ENCODE data around the gene CYP19A1.

The CYP19A1 gene

GRCh38 chr15:51198701-51199232 is 139.6 kb downstream of the CYP19A1 start:
- H3K4me1 Mint-ChIP-seq, result no peaks in the 10 kb centered on the region
- no peak overlapping the region for H3K4me3 Mint-ChIP-seq
- no peak for TF ChIP-seq CTCF (IDR thresholded peaks at IDR 0.05; ENCODE audit: unreplicated experiment in 3 of 3)
- H3K27ac Mint-ChIP-seq, result no peak overlapping the region
- no peaks in the 10 kb centered on the region for H3K9me3 Mint-ChIP-seq
- H3K36me3 Mint-ChIP-seq (ENCODE audit: low read depth), result no peaks in the 10 kb centered on the region
- peaks cover 24% of the 10 kb centered on the region for H3K27me3 Mint-ChIP-seq (ENCODE audit: low read depth)

- no peak for TF ChIP-seq CTCF (IDR thresholded peaks at IDR 0.05; ENCODE audit: unreplicated experiment in 3 of 3)
- H3K4me1 Mint-ChIP-seq, result peaks cover 29% of the 10 kb centered on the region
- H3K27ac Mint-ChIP-seq, result no peak overlapping the region
- peaks cover 32% of the 10 kb centered on the region for H3K27me3 Mint-ChIP-seq (ENCODE audit: low read depth)
- H3K36me3 Mint-ChIP-seq (ENCODE audit: low read depth), result no peaks in the 10 kb centered on the region
- no peaks in the 10 kb centered on the region for H3K9me3 Mint-ChIP-seq
- H3K4me3 Mint-ChIP-seq, result no peak overlapping the region
Measured at GRCh38 chr15:51195459-51195858, 142.9 kb downstream of the CYP19A1 start.

- Mint-ChIP-seq H3K4me1 (peaks cover 39% of the 10 kb centered on the region), H3K4me3 (no peak overlapping the region), H3K27me3 (ENCODE audit: low read depth) (peaks cover 32% of the 10 kb centered on the region), H3K27ac (no peak overlapping the region), H3K36me3 (ENCODE audit: low read depth) (no peaks in the 10 kb centered on the region), H3K9me3 (no peaks in the 10 kb centered on the region)
- no peak for TF ChIP-seq CTCF (IDR thresholded peaks at IDR 0.05; ENCODE audit: unreplicated experiment in 3 of 3)
Measured at GRCh38 chr15:51193979-51194378, 144.4 kb downstream of the CYP19A1 start.

- Mint-ChIP-seq H3K4me1 (peaks cover 42% of the 10 kb centered on the region), H3K9me3 (no peaks in the 10 kb centered on the region), H3K27ac (no peak overlapping the region), H3K36me3 (ENCODE audit: low read depth) (no peaks in the 10 kb centered on the region), H3K27me3 (ENCODE audit: low read depth) (peaks cover 37% of the 10 kb centered on the region), H3K4me3 (no peak overlapping the region)
- no peak for TF ChIP-seq CTCF (IDR thresholded peaks at IDR 0.05; ENCODE audit: unreplicated experiment in 3 of 3)
Measured at GRCh38 chr15:51193526-51193925, 144.9 kb downstream of the CYP19A1 start.

- Mint-ChIP-seq H3K27me3 (ENCODE audit: low read depth) (peaks cover 39% of the 10 kb centered on the region), H3K9me3 (no peaks in the 10 kb centered on the region), H3K4me1 (peaks cover 50% of the 10 kb centered on the region), H3K27ac (peak overlapping the region in 1 of 3 experiments; percentile 25), H3K36me3 (ENCODE audit: low read depth) (no peaks in the 10 kb centered on the region), H3K4me3 (no peak overlapping the region)
- TF ChIP-seq CTCF (IDR thresholded peaks at IDR 0.05; ENCODE audit: unreplicated experiment in 3 of 3), result peak; percentile 87 to 93 (median 87)
Measured at GRCh38 chr15:51192521-51193280, 145.7 kb downstream of the CYP19A1 start.

- Mint-ChIP-seq H3K9me3 (no peaks in the 10 kb centered on the region), H3K4me3 (peak overlapping the region in 2 of 3 experiments; percentile 7 to 31), H3K36me3 (ENCODE audit: low read depth) (no peaks in the 10 kb centered on the region), H3K27ac (peak overlapping the region; percentile 21 to 35 (median 25)), H3K4me1 (peaks cover 60% of the 10 kb centered on the region), H3K27me3 (ENCODE audit: low read depth) (peaks cover 29% of the 10 kb centered on the region)
- TF ChIP-seq CTCF (IDR thresholded peaks at IDR 0.05; ENCODE audit: unreplicated experiment in 3 of 3), result no peak
Measured at GRCh38 chr15:51191766-51192165, 146.6 kb downstream of the CYP19A1 start.
